ENCODE results near the gene PPP1R12A.

PPP1R12A gene

GRCh38 chr12:79778802-79779448 lies 156.0 kb downstream of the PPP1R12A start:
- no peaks in the 10 kb centered on the region for H3K27me3 ChIP-seq (ENCODE audit: control insufficient read depth, insufficient read depth, low read length)
- H3K4me3 ChIP-seq (ENCODE audit: low read depth, low read length) = no peak overlapping the region
- H3K4me1 ChIP-seq = peaks cover 3% of the 10 kb centered on the region
- no peaks in the 10 kb centered on the region for H3K36me3 ChIP-seq (ENCODE audit: control insufficient read depth, insufficient read depth, low read length)
- no peak overlapping the region for H3K4me2 ChIP-seq (ENCODE audit: low read length)
- H2AFZ ChIP-seq = no peak overlapping the region
- no peaks in the 10 kb centered on the region for H3K9me3 ChIP-seq (ENCODE audit: control insufficient read depth, low read length)
- no peak for TF ChIP-seq CTCF (IDR thresholded peaks at IDR 0.05)
- H3K9ac ChIP-seq = no peak overlapping the region
- no peaks in the 10 kb centered on the region for H3K79me2 ChIP-seq
- no peak overlapping the region for H3K27ac ChIP-seq

DNA sequence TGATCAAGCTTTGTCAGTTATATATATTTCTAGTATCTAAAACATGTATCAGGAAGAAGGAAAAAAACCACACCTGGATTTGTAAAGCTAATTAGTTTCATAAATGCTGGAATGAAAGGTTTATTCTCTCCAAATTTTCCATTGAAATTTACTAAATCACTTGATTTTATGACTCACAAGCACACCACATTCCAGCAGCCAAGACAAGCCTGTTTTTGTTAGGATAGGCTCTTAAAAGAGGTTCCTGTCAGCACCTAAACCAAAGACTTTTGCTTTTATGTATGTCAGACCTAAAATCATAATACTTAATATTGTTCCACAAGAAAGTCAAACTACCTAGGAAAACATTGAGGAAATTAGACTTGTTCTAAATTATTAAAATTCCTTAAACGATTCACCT lies 158.8 kb downstream of the PPP1R12A start:
- Histone ChIP-seq H3K9ac (no peak overlapping the region), H3K4me3 (ENCODE audit: low read depth, low read length) (no peak overlapping the region), H3K9me3 (ENCODE audit: control insufficient read depth, low read length) (no peaks in the 10 kb centered on the region), H2AFZ (no peak overlapping the region), H3K4me1 (no peaks in the 10 kb centered on the region), H3K27ac (no peak overlapping the region), H3K79me2 (no peaks in the 10 kb centered on the region), H3K4me2 (ENCODE audit: low read length) (no peak overlapping the region), H3K27me3 (ENCODE audit: control insufficient read depth, insufficient read depth, low read length) (no peaks in the 10 kb centered on the region), H3K36me3 (ENCODE audit: control insufficient read depth, insufficient read depth, low read length) (no peaks in the 10 kb centered on the region)
- TF ChIP-seq CTCF (IDR thresholded peaks at IDR 0.05) = no peak

- no peaks in the 10 kb centered on the region for H3K4me1 ChIP-seq
- no peak overlapping the region for H3K4me3 ChIP-seq (ENCODE audit: low read depth, low read length)
- H2AFZ ChIP-seq = no peak overlapping the region
- no peak overlapping the region for H3K9ac ChIP-seq
- no peak overlapping the region for H3K27ac ChIP-seq
- H3K4me2 ChIP-seq (ENCODE audit: low read length) = no peak overlapping the region
- H3K79me2 ChIP-seq = no peaks in the 10 kb centered on the region
- H3K36me3 ChIP-seq (ENCODE audit: control insufficient read depth, insufficient read depth, low read length) = no peaks in the 10 kb centered on the region
- no peaks in the 10 kb centered on the region for H3K9me3 ChIP-seq (ENCODE audit: control insufficient read depth, low read length)
- no peak for TF ChIP-seq CTCF (IDR thresholded peaks at IDR 0.05)
- H3K27me3 ChIP-seq (ENCODE audit: control insufficient read depth, insufficient read depth, low read length) = no peaks in the 10 kb centered on the region
Measured at GRCh38 chr12:79775355-79776027, 159.4 kb downstream of the PPP1R12A start.

- Histone ChIP-seq H3K4me2 (ENCODE audit: low read length) (no peak overlapping the region), H3K27me3 (ENCODE audit: control insufficient read depth, insufficient read depth, low read length) (no peaks in the 10 kb centered on the region), H3K79me2 (no peaks in the 10 kb centered on the region), H3K4me3 (ENCODE audit: low read depth, low read length) (no peak overlapping the region), H3K4me1 (peaks cover 5% of the 10 kb centered on the region), H3K9ac (no peak overlapping the region), H3K9me3 (ENCODE audit: control insufficient read depth, low read length) (no peaks in the 10 kb centered on the region), H3K27ac (no peak overlapping the region), H2AFZ (no peak overlapping the region), H3K36me3 (ENCODE audit: control insufficient read depth, insufficient read depth, low read length) (no peaks in the 10 kb centered on the region)
- TF ChIP-seq CTCF (IDR thresholded peaks at IDR 0.05) = no peak
Measured at GRCh38 chr12:79773896-79774295, 161.0 kb downstream of the PPP1R12A start.
